CD4-positive, CD25-positive, alpha-beta regulatory T cell (primary cell): Measurements from ENCODE around the gene PTP4A2. TPM values are rescaled to one million over a fixed set of nuclear protein-coding genes. Genes with fewer than 3 reads are reported as not detected.

Source experiments
- ATAC-seq, 2 donors: fragments of 150-1000 bp; cut with Tn5 transposase; one replicate each; pipeline ENCODE4 v1.10.0; 2021; ENCODE audit warnings: low read depth in 2 of 2, moderate number of reproducible peaks in 2 of 2, moderate library complexity in 1 of 2
- DNase-seq, 3 donors: peaks; one replicate each; pipeline versions ENCODE4 v3.0.0 to v3.0.0-alpha.2; 2012 to 2022; ENCODE audit warnings: mixed read lengths in 1 of 3
- H3K27ac ChIP-seq: one replicate; pipeline ENCODE4 v1.7.0; 2013; ENCODE audit warnings: mild to moderate bottlenecking, low read length; ENCODE audit not compliant: insufficient read depth, poor library complexity, severe bottlenecking
- H3K27me3 ChIP-seq: one replicate; pipeline ENCODE4 v1.7.0; 2013; ENCODE audit warnings: low read length; ENCODE audit not compliant: control insufficient read depth, insufficient read depth
- H3K36me3 ChIP-seq: one replicate; pipeline ENCODE4 v1.7.0; 2013; ENCODE audit warnings: mild to moderate bottlenecking, low read length, moderate library complexity; ENCODE audit not compliant: control insufficient read depth, insufficient read depth
- H3K4me1 ChIP-seq: 2 replicates; pipeline ENCODE4 v1.7.0; 2013; ENCODE audit warnings: mild to moderate bottlenecking, low read length; ENCODE audit not compliant: insufficient read depth, control insufficient read depth, poor library complexity, severe bottlenecking
- H3K4me3 ChIP-seq: one replicate; pipeline ENCODE4 v1.7.0; 2013; ENCODE audit warnings: low read depth, mild to moderate bottlenecking, low read length, moderate library complexity
- H3K9me3 ChIP-seq, 2 experiments: 1 replicate in 1 of 2; 2 replicates in 1 of 2; pipeline ENCODE4 v1.7.0; 2013; ENCODE audit warnings: low read length in 2 of 2, mild to moderate bottlenecking in 1 of 2, moderate library complexity in 1 of 2; ENCODE audit not compliant: control insufficient read depth in 2 of 2
- H3K27ac Mint-ChIP-seq, 3 donors: one replicate each; pipeline ENCODE4 v1.8.0; 2020 to 2022; ENCODE audit warnings: mild to moderate bottlenecking in 3 of 3, mixed read lengths in 3 of 3, moderate library complexity in 2 of 3
- H3K27me3 Mint-ChIP-seq: one replicate; pipeline ENCODE4 v1.8.0; 2022; ENCODE audit warnings: mild to moderate bottlenecking, mixed read lengths
- H3K36me3 Mint-ChIP-seq: one replicate; pipeline ENCODE4 v1.8.0; 2020; ENCODE audit warnings: mixed read lengths
- H3K4me1 Mint-ChIP-seq, 4 donors: one replicate each; pipeline ENCODE4 v1.8.0; 2020 to 2022; ENCODE audit warnings: mixed read lengths in 4 of 4, mild to moderate bottlenecking in 1 of 4
- H3K4me3 Mint-ChIP-seq, 4 donors: one replicate each; pipeline ENCODE4 v1.8.0; 2020 to 2022; ENCODE audit warnings: mild to moderate bottlenecking in 4 of 4, mixed read lengths in 4 of 4, moderate library complexity in 3 of 4
- H3K9me3 Mint-ChIP-seq, 7 donors: one replicate each; pipeline ENCODE4 v1.8.0; 2020 to 2022; ENCODE audit warnings: mixed read lengths in 7 of 7, mild to moderate bottlenecking in 3 of 7, moderate library complexity in 2 of 7
- polyA plus RNA-seq, 4 donors: library from polyadenylated mRNA; unstranded; fragments of 300-500 nt; fragmentation: Illumina TruSeq; gene quantifications; one replicate each; pipeline ENCODE4 v1.2.3, GENCODE V29; 2021
- total RNA-seq: library from RNA; stranded (reverse); gene quantifications from one replicate; pipeline ENCODE4 v1.2.3, GENCODE V29; 2022

Gene PTP4A2
- total RNA-seq (364 TPM), polyA plus RNA-seq (100 to 1,000 TPM; 288 to 597 (median 387) TPM)

DNA sequence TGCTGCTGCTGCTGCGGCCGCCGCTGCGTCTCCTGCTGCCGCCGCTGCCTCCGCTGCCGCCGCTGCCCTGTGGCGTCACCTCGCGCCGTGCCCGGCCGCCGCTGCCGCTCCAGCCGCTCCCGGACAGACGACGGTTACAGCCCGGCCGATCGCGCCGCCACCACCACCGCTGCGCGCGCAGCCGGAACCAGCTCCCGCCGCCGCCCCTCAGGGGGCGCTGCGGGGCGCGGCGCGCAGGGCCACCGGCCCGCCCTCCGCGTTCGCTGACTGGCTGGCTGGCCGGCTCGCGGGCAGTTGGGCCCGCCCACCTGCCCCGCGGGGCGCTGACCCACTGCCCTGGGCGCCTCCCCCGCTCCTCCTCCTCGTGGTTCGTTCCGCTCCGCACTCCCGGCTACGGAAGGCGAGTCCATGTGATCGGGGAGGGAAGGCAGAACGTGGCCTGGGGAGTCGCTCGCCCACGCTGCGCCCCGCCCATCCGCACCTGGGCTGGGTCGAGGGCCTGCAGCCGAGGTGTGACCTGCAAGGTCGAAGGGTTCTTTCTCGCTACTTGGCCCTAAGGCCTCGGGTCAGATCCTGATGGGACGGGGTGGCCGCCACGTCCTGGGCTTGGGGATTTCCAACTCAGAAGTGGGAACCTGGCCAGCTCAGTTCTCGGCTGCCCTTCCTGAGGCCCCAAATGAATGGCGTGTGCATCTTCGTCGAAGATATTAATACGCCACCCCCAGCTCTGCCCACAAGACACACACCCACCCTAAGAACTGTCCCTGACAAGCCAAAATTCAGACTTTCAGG is at the start of gene PTP4A2:
TSS of gene PTP4A2 (minus strand) at position 185 of the 792 bp plus-strand sequence. CDS start 19,303 bp downstream, outside the sequence.
- H3K36me3 ChIP-seq, result no peaks in the 10 kb centered on the region
- H3K36me3 Mint-ChIP-seq, result peaks cover 4% of the 10 kb centered on the region

DNA sequence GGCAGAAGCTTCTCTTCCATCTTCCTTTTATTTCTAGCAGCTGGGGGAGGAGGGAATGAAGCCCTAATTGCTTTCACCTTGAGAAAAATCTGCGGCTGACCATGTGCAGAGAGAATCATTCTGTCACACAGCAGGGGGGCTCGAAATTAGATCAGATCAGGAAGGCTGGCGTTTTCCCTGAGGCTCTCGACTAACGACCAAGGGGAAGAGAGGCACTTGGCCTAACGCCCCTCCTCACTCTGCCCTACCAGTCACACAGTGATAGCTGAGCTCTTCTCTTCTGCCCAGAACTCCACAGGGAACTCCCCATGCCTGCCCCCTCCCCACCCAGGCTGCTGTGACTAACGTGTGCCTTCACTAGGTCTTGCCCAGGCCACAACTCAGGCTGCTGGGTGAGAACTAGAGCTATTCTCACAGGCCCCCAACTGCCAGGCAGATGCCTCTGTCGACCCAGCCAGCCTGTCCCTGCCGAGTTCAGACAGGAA is 49.0 kb upstream of the PTP4A2 start:
- H3K9me3 Mint-ChIP-seq, result no peaks in the 10 kb centered on the region
- H3K27ac ChIP-seq, result no peak overlapping the region
- no peak for DNase-seq
- H3K27me3 Mint-ChIP-seq, result peaks cover 4% of the 10 kb centered on the region
- H3K4me3 ChIP-seq, result no peak overlapping the region
- peak overlapping the region in 2 of 3 donors; percentile 73 to 74 for H3K27ac Mint-ChIP-seq
- no peaks in the 10 kb centered on the region for H3K9me3 ChIP-seq
- H3K4me1 Mint-ChIP-seq, result peaks cover 10 to 48% (median 33%) of the 10 kb centered on the region in 4 donors
- no peak for ATAC-seq
- no peaks in the 10 kb centered on the region for H3K36me3 ChIP-seq
- H3K4me1 ChIP-seq, result peaks cover 31% of the 10 kb centered on the region
- no peaks in the 10 kb centered on the region for H3K36me3 Mint-ChIP-seq
- no peaks in the 10 kb centered on the region for H3K27me3 ChIP-seq
- no peak overlapping the region for H3K4me3 Mint-ChIP-seq

More for the DNA sequence above, at the start of gene PTP4A2:
- Histone ChIP-seq H3K27me3 (no peaks in the 10 kb centered on the region), H3K9me3 (no peaks in the 10 kb centered on the region), H3K4me3 (peak within 1 kb of the TSS; percentile 95), H3K4me1 (peaks cover 82% of the 10 kb centered on the region), H3K27ac (peak within 1 kb of the TSS; percentile 86)
- Mint-ChIP-seq H3K4me3 (peak within 1 kb of the TSS; percentile 96 to 99 (median 99)), H3K27me3 (no peaks in the 10 kb centered on the region), H3K4me1 (peaks cover 26 to 82% (median 49%) of the 10 kb centered on the region in 4 donors), H3K9me3 (no peaks in the 10 kb centered on the region), H3K27ac (peak within 1 kb of the TSS; percentile 89 to 97 (median 96))
- ATAC-seq (peak; percentile 60 to 65), DNase-seq (peak; percentile 81 to 93 (median 83))

DNA sequence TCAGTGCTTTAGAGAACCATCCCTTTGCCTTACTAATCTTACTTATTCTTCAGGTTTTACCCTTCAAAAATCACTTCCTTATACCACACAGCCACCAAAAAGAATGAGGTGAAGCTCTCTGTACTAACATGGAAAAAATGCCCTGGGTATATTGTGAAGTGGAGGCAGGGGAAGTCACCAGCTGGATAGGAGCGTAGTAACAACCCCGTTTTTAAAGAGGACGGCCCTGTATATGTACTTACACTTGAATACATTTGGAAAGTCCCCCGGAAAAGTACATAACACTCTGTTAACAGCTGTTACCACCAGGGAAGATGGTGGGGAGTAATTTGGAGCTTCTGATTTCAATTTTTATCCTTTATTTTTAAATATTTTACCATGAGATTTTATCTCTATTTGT is 47.3 kb upstream of the PTP4A2 start:
- DNase-seq, result peak in 1 of 3 donors; percentile 33
- H3K4me3 Mint-ChIP-seq, result peak overlapping the region; percentile 13 to 65 (median 42)
- no peaks in the 10 kb centered on the region for H3K9me3 Mint-ChIP-seq
- Histone ChIP-seq H3K27me3 (no peaks in the 10 kb centered on the region), H3K9me3 (no peaks in the 10 kb centered on the region), H3K4me1 (peaks cover 45% of the 10 kb centered on the region), H3K27ac (peak overlapping the region; percentile 73), H3K4me3 (peak overlapping the region; percentile 29), H3K36me3 (no peaks in the 10 kb centered on the region)
- no peaks in the 10 kb centered on the region for H3K36me3 Mint-ChIP-seq
- H3K4me1 Mint-ChIP-seq, result peaks cover 25 to 66% (median 44%) of the 10 kb centered on the region in 4 donors
- peak; percentile 15 to 26 for ATAC-seq
- H3K27ac Mint-ChIP-seq, result peak overlapping the region; percentile 78 to 99 (median 93)
- peaks cover 4% of the 10 kb centered on the region for H3K27me3 Mint-ChIP-seq

DNA sequence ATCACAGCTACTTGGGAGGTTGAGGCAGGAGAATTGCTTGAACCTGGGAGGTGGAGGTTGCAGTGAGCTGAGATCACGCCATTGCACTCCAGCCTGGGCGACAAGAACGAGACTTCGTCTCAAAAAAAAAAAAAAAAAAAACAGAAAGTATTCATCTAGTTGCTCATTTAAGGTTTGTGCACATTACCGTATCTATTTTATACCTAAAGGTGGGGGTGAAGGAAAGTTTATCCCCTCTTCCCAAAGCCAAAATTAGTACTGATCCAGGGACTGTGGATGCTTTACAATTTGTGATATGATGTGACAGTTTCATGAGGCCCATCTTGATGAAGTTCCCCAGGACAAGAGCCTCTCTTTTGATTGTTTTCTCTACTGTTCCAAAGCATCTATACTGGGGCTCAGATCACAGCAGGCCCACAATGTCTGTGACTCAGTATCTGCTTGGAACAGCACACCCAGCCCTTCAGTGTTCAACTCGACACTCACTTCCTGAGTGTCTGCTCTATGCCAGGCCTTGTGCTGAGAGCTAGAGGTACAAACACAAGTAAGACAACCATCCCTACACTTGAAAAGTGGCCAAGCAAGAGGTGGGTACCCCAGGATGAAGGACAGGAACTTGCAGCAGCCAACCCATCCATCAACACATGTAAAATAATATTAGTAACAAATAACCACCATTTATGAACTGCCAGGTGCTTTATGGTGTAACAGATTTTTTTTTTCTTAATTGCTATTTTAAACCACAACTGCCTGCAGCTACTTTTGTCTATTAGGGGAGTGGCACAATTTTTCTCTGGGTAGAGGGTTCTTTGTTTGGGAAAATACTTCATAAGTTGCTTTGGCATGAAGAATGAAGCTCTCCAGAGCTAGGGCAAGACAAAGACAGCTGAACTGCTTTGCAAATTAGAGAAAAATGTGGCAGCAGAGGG is 46.5 kb upstream of the PTP4A2 start:
- H3K27ac ChIP-seq, result peak overlapping the region; percentile 73
- no peaks in the 10 kb centered on the region for H3K9me3 ChIP-seq
- H3K36me3 Mint-ChIP-seq, result no peaks in the 10 kb centered on the region
- peak overlapping the region; percentile 23 to 65 (median 42) for H3K4me3 Mint-ChIP-seq
- peaks cover 25 to 60% (median 41%) of the 10 kb centered on the region in 4 donors for H3K4me1 Mint-ChIP-seq
- no peaks in the 10 kb centered on the region for H3K36me3 ChIP-seq
- ATAC-seq (peak; percentile 91 to 94), DNase-seq (peak in 1 of 3 donors; percentile 76)
- H3K27me3 Mint-ChIP-seq, result peaks cover 4% of the 10 kb centered on the region
- H3K27ac Mint-ChIP-seq, result peak overlapping the region; percentile 78 to 99 (median 93)
- H3K9me3 Mint-ChIP-seq, result no peaks in the 10 kb centered on the region
- peak overlapping the region; percentile 29 for H3K4me3 ChIP-seq
- H3K27me3 ChIP-seq, result no peaks in the 10 kb centered on the region
- peaks cover 45% of the 10 kb centered on the region for H3K4me1 ChIP-seq

DNA sequence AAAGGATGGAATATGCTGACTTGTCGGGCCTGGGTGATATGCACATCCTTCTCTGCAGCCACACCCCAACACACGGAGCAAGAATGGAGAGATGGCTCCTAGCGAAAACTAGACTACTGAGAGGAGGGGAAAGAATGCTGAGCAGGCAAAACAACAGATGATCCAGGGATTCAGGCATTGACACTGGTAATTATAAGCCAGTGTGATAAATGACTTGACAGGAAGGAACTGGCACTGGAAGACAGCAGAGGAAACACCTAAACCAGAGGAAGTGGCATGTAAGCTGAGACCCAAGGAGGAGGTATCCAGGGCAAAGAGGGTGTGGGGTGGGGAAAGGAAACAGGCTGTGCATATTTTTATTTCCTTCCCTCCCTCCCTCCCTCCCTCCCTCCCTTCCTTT is 43.8 kb upstream of the PTP4A2 start:
- H3K27me3 ChIP-seq, result no peaks in the 10 kb centered on the region
- Mint-ChIP-seq H3K4me3 (peak overlapping the region; percentile 48 to 80 (median 67)), H3K27ac (peak overlapping the region; percentile 58 to 92 (median 89)), H3K36me3 (no peaks in the 10 kb centered on the region), H3K27me3 (peaks cover 4% of the 10 kb centered on the region), H3K4me1 (peaks cover 25 to 63% (median 40%) of the 10 kb centered on the region in 4 donors), H3K9me3 (no peaks in the 10 kb centered on the region)
- no peaks in the 10 kb centered on the region for H3K9me3 ChIP-seq
- no peaks in the 10 kb centered on the region for H3K36me3 ChIP-seq
- H3K27ac ChIP-seq, result peak overlapping the region; percentile 48
- peak; percentile 40 to 58 for ATAC-seq
- peaks cover 45% of the 10 kb centered on the region for H3K4me1 ChIP-seq
- DNase-seq, result peak in 2 of 3 donors; percentile 40 to 88
- peak overlapping the region; percentile 14 for H3K4me3 ChIP-seq

DNA sequence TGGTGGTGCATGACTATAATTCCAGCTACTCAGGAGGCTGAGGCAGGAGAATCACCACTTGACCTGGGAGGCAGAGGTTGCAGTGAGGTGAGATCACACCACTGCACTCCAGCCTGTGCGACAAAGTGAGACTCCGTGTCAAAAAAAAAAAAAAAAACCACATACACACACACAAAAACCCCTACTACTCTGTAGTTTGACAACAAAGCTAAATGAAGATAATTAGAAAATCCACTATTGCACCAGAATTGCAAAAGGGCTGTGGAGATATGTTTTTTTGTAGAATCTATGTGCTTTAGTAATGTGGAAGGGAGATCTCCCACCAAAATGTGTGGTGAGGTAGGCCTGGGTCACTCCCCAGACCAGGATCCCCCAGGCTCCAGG is 43.3 kb upstream of the PTP4A2 start:
- H3K4me3 ChIP-seq, result peak overlapping the region; percentile 27
- Mint-ChIP-seq H3K4me3 (peak overlapping the region; percentile 48 to 80 (median 67)), H3K27me3 (peaks cover 4% of the 10 kb centered on the region)

DNA sequence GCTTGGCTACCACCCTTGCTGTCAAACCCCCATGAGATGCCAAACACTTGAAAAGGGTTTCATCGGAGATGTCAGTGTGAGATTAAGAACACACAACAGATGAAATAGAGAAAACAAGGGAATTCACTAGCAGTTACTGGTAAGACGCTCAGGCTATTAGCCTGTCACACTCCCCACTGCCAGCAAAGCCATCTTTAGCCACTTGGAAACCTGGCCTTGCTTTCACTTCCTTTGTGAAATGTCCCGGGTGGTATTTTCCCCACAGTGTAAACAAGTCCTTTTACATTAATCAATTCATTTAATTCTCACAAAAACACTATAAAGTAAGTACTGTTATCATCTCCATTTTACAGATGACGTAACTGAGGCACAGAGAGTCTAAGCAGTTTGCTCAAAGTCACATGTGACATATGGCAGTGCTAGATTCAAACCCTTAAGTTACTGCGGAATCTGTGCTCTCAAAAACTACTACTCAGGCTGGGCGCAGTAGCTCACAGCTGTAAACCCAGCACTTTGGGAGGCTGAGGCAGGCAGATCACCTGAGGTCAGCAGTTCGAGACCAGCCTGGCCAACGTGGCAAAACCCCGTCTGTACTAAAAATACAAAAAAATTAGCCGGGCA is 42.8 kb upstream of the PTP4A2 start:
- Mint-ChIP-seq H3K4me1 (peaks cover 23 to 59% (median 39%) of the 10 kb centered on the region in 4 donors), H3K36me3 (no peaks in the 10 kb centered on the region), H3K27me3 (peaks cover 4% of the 10 kb centered on the region), H3K9me3 (no peaks in the 10 kb centered on the region), H3K27ac (peak overlapping the region; percentile 82 to 90 (median 85)), H3K4me3 (no peak overlapping the region)
- no peak for DNase-seq
- no peak overlapping the region for H3K27ac ChIP-seq
- no peaks in the 10 kb centered on the region for H3K27me3 ChIP-seq
- no peak overlapping the region for H3K4me3 ChIP-seq
- no peak for ATAC-seq
- peaks cover 43% of the 10 kb centered on the region for H3K4me1 ChIP-seq
- no peaks in the 10 kb centered on the region for H3K36me3 ChIP-seq
- no peaks in the 10 kb centered on the region for H3K9me3 ChIP-seq

More for the DNA sequence above, 43.3 kb upstream of the PTP4A2 start:
- peak overlapping the region; percentile 74 to 90 (median 89) for H3K27ac Mint-ChIP-seq
- Histone ChIP-seq H3K36me3 (no peaks in the 10 kb centered on the region), H3K9me3 (no peaks in the 10 kb centered on the region), H3K27me3 (no peaks in the 10 kb centered on the region), H3K27ac (peak overlapping the region; percentile 48), H3K4me1 (peaks cover 45% of the 10 kb centered on the region)
- ATAC-seq (no peak), DNase-seq (no peak)
- H3K9me3 Mint-ChIP-seq, result no peaks in the 10 kb centered on the region
- no peaks in the 10 kb centered on the region for H3K36me3 Mint-ChIP-seq
- H3K4me1 Mint-ChIP-seq, result peaks cover 23 to 59% (median 39%) of the 10 kb centered on the region in 4 donors
